GM12801 (cell line): Measurements from ENCODE around the gene ZNF789.

Experiments used
- TF ChIP-seq, protein P1 (sequence below): IDR thresholded peaks from one replicate; pipeline ENCODE4 v1.5.1; 2011; ENCODE audit warnings: control low read depth; ENCODE audit not compliant: insufficient read length; ENCODE audit errors: extremely low read depth

Gene ZNF789

DNA sequence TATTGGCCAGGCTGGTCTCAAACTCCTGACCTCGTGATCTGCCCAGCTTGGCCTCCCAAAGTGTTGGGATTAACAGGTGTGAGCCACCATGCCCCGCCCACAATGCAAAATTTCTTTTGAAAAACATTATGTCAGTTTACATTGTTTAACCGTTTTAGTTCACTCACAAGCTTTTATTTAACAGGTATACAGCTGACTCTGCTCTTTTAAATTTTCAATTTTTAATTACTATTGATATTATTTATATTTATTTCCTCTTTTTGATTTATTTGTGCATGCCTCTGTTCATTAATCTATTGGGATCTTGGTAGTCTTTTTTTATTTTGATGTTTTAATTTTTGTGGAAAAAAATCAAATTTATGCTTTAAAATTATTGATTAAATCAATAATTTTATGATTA, 48.7 kb downstream of the ZNF789 start:
- TF ChIP-seq, protein P1, sequence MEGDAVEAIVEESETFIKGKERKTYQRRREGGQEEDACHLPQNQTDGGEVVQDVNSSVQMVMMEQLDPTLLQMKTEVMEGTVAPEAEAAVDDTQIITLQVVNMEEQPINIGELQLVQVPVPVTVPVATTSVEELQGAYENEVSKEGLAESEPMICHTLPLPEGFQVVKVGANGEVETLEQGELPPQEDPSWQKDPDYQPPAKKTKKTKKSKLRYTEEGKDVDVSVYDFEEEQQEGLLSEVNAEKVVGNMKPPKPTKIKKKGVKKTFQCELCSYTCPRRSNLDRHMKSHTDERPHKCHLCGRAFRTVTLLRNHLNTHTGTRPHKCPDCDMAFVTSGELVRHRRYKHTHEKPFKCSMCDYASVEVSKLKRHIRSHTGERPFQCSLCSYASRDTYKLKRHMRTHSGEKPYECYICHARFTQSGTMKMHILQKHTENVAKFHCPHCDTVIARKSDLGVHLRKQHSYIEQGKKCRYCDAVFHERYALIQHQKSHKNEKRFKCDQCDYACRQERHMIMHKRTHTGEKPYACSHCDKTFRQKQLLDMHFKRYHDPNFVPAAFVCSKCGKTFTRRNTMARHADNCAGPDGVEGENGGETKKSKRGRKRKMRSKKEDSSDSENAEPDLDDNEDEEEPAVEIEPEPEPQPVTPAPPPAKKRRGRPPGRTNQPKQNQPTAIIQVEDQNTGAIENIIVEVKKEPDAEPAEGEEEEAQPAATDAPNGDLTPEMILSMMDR: no peak

DNA sequence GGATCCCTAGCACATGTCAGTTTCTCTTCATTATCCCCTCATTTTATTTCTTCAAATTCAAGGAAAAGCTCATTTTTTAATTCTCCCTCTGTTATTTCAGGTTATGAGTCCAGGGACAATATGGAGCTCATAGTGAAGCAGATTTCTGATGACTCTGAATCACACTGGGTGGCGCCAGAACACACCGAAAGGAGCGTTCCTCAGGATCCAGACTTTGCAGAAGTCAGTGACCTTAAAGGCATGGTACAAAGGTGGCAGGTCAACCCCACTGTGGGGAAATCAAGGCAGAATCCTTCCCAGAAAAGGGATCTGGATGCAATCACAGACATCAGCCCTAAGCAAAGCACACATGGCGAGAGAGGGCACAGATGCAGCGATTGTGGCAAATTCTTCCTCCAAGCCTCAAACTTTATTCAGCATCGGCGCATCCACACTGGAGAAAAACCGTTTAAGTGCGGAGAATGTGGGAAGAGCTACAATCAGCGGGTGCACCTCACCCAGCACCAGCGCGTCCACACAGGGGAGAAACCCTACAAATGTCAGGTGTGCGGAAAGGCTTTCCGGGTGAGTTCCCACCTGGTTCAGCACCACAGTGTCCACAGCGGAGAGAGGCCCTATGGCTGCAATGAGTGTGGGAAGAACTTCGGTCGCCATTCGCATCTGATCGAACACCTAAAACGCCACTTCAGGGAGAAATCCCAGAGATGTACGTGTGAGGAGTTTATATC, 53.2 kb downstream of the ZNF789 start:
- TF ChIP-seq, protein P1: no peak

GRCh38 chr7:99531354-99531765, 58.7 kb downstream of the ZNF789 start:
- TF ChIP-seq, protein P1: no peak

DNA sequence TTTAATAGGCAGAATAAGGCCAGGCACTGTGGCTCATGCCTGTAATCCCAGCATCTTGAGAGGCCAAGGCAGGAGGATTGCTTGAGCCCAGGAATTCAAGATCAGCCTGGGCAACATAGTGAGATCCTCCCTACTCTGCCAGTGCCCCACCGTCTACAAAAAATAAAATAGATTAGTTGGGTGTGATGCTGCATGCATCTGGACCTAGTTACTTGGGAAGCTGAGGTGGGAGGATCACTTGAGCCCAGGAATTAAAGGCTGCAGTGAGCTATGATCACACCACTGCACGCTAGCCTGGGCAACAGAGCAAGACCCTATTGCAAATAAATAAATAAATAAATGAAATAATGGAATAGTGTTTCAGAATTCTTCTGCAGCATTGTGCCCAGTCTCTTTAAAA, 63.0 kb downstream of the ZNF789 start:
- TF ChIP-seq, protein P1: no peak
